NCI-H748 (cell line): Measurements from ENCODE around the gene SELENON.

ENCODE experiments used
- DNase-seq: peaks from one replicate; lab custom pipeline; 2025; ENCODE audit not compliant: unreplicated experiment; lab: John Stamatoyannopoulos, UW

The SELENON gene

DNA sequence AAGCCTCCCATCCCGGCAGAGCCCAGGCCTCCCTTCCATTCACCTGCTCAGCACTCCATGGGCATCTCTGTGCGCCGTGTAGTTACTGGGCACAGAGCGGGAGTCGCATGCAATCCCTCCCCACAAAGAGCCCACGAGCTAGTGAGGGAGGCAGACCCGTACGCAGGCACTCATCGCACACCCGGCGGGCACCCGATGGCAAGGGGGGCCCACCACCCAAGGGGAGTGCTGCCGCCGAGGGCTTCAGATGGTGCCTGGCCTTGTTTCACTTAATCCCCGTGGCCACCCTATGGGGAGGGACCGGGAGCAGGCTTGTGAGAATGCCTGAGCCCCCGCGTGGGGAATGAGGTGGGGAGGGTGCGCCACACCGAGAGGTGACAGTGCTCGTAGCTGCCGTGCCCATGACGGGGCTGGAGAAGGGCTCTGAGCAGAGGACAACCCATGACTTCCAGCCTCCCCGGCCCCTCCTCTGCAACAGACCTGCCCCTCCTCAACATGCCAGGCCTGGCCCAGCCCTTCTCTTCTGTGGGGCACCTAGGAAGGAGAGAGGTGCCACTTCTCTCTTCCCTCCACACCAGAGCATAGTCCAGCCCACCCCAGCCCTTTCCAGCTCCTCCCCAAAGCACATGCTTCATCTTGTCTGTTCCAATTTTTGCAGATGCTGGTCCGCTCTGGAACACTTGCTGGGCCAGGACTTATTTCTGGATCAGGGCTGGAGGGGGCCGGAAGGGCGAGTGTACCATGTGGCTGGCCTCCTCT, 30.2 kb upstream of the SELENON start:
- DNase-seq: no peak

DNA sequence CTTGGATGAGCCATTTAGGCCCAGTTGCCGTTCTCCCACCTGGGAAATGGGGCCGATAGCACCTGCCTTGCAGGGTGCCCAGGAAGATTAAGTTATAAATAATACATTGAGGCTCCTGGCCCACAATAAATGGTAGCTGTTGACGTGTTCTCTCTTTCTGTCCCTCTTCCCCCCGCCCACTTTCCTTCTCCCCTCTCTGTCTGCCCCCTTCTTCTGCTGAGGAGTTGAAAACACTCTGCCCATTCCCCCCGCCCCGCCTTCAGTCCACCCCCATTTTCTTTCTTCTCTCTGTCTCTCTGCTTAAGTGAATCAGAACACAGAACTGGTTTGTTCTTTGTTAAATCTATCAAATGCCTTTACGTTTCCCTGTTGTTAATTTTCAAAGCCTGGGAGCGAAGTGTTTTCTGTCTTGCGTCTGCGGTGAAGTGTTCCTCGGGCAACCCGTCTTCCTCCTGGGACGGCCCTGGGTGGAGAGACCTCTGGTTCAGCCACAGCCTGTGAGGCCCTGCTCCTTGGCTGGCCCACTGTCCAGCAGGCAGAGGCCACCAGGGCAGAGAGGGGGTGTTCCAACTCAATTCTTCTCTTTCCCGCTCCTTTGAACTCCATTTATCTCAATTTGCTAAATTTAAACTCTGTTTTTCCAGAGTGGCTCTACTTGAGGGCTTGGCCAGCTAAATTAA, 29.3 kb upstream of the SELENON start:
- no peak for DNase-seq

DNA sequence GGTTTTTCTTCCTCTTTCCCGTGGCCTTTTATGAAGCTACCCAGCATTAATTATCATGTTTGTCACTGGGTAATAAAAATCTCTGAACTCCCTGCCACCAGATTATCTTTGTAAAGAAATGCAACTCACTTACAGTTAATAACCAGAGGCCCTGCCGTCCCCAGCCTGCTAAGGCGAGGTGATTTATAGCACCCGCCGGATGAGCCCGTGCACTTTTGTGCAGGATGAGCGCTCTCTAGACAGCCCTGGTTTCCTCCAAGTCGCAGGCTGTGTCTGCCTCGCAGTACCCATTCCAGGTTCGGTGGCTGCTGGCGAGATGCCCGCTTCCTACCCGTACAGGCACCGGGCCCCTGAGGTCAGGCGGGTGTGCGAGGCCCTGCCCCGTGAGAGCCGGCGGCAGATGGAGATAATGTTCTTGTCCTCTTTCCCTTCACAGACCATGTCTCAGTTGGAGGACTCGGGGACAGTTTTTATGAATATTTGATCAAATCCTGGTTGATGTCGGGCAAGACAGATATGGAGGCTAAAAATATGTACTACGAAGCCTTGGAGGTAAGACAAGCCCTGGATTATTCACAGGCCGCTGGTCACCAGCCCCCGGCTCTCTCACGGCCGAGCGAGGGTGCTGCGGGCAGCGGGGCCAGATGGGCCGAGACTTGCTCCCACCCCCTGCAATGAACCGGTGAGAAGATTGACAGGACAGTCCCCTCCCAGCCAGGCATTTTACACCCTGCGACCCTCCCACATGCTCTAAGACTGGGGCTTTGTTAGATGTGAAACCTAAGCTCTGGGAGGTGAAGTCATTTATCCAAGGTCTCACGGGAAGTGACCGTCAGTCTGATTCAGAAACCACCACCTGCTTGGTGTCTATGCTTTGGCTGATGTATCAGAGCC, 28.5 kb upstream of the SELENON start:
- no peak for DNase-seq

DNA sequence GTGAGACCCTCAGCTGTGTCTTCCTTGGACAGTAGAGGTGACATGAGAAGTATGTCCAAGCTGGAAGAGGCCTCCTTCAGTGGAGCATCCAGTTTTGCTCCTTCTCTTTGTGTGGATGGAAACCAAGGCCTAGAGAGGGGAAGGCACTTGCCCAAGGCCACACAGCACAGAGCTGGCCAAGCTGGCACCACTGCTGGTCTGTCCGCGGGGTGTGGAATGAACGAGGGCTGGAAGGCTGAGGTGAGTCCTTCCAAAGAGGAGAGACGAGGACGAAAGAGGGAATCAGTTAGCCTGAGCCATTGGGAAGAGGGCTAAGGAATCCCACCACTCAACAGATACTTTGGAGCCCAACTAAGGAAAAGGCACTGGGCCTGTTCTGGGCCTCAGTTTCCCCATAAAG, 27.8 kb upstream of the SELENON start:
- no peak for DNase-seq

DNA sequence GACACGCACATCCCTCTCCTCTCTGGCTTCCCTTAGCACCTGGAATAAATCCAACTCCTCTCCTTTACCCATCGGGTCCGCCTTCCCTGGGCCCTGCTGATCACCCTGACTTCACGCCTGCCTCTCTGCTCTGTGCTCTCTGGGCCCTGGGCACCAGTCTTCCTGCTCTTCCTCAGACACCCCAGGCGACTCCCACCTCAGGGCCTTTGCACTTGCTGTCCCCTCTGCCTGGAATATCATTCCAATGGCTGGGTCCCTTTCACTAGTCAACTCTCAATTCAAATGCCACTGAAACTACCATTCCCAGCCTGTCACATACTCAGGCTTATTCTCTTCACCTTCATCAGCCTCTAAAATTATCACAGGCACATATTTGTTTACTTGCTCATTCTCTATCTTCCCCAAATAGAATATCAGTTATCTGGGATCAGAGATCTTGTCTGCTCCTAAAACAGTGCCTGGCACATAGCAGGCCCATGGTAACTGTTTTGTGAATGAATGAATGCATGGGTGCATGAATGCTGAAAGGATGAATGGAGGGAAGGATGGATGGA, 27.2 kb upstream of the SELENON start:
- no peak for DNase-seq

DNA sequence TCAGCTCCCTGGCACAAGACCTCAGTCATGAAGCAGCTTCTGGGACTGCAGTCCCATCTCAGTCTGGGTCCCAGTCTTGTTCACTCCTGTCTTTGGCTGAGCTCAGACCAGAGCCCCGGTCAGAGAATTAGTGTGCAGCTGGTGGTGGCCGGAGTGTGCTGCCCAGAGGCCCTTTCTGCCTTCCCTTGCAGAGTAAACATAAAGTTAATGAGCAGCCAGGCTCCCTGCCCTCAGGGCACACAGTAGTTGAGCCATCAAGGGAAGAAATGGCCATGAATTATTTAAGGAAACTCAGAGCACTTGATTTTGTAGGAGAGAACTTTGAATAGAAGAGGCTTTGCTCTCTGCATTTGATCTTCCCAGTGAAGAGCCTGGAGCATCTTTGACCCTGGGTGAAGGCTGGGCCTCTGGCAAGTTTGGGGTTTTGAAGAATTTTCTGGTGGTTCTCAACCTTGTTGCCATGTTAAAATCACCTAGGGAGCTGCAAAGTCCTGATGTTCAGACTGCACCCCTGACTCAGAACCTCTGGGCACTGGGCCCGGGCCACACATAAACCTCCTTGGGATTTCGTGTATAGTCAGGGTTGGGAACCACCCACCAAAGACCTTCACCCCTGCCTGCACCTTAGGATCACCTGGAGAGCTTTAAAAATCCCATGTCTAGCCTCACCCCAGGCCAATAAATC, 26.4 kb upstream of the SELENON start:
- DNase-seq: no peak

DNA sequence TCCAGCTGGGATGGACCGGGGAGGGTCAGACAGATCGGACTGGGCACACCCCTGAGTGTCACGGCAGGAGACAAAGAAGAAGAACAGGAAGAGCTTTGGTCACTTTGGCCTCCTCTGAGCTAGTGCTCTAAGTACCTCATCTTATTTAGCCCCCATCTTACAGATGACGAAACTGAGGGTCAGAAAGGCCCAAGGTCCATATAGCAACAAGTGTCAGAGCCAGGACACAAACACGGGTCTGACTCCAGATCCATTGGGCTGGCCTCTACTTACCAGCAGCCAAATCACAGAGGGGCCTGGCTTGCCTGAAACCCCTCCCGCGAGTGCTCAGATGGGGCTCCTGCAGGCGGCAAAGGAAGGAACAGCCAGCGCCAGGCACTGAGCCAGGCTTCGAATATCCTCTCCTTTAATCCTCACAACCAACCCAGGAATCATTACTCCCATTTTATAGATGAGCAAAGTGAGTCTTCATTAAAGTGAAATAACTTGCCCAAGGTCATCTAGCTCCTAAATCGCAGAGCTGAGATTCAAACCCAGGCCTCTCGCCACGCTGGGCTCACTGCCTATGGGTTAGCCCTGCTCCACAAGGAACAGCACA, 25.7 kb upstream of the SELENON start:
- DNase-seq: no peak

DNA sequence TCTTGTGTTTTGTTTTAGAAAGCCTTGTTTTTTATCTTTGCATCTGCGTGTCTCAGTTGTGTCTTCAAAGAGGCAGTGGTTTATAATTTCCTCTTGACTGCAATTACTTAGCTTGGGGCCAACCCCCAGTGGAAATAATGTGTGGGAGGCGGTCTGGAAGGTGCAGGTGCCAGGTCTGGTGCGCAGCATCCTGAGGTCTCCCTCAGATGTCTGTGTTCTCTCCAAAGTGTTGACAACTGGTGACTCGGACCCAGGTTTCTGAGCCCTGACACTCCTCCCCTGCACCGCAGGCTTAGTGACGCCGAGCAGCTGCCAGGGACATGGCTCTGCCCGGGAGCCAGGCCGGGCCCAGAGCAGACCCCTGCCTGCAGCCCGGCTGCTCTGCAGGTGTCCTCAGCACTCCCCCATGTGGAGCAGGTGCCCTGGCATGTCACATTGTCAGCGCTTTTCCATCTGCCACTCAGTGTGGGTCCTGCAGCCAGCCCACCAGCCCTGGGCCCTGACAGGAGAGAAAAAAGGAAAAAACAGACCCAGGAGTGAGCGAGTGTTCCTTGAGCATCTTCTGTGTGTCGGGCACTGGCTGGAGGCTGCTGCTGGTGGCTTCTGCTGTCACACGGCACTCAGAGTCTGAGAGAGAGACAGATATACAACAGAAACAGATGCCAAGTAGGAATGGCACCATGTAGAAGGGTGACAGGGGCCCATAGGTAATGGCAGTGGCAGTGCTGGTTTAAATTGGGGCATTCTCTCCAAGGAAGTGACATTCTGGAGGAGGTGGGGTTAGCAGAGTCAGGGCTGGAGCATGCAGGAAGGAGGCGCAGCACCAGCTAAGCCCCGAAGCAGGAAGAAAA, 24.8 kb upstream of the SELENON start:
- DNase-seq: no peak

DNA sequence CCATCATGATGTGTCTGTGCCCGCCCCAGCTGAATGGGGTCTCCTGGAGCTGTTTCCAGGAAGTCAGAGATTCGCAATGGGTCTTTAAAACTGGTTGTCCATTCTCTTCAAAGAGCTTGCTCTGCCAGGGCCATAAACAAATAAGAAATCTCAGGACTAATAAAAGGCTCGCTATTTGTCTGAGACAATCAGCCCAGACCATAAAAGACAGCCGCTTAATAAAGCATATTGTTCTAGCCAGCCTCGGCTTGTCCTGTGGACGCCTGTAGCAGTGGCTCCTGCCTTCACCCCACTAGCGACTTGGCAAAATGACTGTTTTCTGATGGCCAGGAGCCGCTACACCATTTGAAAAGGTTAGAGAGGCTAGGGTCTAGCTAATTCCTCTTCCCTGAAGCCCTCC, 20.6 kb upstream of the SELENON start:
- peak; percentile 11 for DNase-seq

DNA sequence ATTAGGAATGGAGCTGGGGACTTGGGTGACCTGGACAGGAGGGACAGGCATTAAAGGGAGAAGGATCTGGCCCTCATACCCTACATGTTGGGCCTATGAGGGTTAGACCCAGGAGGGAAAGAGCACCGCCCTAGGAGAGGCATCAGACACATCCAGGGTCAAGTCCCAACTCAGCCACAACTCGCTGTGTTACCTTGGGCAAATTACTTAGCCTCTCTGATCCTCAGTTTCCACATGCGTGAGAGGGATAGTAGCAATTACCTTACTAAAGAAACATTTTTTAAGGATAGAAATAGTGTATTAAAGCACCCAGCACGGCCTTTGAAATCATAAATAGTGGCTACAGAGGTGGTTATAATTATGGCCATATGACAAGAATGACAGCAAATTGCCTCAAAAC, 20.1 kb upstream of the SELENON start:
- DNase-seq: no peak

DNA sequence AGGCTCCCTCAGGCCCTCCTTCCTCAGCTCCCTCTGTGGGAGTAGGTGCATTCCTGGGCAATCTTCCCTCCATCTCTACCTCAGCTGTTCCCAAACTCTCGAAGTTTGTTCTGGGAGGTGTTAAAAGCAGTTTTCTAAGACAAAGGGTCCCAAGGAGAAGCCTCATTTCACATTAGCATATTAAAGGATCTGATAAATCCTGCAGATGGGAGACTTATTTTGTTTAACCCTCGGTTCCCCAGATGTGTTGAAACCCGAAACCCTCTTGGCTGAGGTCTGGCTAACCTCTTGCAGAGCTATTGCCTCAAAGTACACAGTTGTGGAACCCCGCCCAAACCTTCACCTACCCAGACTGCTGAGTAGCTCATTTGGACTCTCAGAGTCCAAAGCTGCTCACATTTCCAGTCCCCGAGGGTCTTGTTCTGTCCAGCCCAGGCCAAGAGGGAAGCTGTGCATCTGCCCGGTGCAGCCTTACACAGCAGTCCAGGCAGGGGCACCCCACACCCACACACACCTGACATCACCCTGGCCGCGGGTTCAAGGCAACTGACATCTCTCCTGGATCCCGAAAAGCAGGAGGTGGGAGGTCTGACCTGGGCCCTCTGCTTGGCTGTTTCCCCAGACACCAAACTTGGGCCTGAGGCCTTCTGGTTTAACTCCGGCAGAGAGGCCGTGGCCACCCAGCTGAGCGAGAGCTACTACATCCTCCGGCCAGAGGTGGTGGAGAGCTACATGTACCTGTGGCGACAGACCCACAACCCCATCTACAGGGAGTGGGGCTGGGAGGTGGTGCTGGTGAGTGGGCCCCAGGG, 19.5 kb upstream of the SELENON start:
- DNase-seq: peak; percentile 23

DNA sequence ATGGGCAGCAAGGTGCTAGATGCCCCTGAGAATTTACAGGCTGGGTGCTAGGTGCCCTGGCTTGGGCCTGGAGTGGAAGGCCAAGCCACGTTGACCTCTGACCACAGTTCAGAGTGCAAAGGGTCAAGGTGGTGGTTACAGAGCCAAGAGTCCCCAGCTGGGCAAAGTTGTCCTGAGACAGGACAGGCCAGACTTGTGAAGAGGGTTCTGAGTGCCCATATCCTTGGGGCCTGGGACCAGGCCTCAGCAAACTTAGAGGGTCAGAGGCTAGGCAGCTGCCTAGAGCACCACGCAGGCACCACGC, 18.9 kb upstream of the SELENON start:
- DNase-seq: no peak

DNA sequence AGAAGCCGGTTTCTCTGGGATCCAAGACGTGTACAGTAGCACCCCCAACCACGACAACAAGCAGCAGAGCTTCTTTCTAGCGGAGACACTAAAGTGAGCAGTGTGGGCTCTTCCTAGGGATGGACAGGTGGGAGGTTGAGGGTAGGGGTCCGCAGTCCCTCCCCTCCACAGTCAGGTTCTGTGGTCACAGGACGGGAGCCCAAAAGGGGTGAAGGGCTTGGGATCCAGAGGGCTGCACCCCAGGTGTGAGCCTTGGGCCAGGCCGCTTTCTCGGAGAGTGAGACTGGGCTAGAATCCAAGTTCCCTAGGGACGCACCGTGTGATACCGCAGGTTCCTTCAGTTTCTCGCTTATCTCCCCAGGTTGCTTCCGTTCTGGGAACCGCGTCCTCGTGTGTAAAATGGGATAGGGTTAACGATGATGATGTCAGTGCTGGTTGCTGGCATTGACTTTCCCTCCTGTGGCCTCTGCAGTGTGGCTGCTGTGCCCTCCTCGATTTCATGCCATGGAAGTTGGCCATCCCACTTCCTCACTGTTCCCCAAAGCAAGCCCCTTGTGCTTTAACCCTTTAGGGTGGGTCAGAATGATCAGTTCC, 17.3 kb upstream of the SELENON start:
- DNase-seq: no peak

DNA sequence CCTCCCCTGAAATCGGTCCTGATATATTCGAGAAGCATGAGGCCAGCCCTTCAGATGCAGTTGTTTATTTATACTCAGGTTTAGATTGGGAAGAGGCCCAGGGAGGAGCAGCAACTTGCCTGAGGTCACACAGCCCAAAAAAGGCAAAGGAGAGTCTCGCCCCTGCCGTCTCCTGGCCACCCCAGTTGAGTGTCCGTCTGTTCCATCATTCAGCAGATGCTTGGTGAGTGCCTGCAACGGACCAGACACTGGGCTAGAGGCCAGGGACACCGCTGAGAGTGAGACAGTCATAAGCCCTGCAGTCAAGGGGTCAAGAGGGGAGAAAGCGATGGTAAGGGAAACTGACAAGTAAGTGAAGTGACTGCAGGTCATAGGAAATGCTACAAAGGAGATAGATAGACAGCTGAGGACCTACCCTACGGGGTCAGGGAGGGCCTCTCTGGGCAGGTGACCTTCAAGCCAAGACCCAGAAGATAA, 15.4 kb upstream of the SELENON start:
- DNase-seq: no peak

DNA sequence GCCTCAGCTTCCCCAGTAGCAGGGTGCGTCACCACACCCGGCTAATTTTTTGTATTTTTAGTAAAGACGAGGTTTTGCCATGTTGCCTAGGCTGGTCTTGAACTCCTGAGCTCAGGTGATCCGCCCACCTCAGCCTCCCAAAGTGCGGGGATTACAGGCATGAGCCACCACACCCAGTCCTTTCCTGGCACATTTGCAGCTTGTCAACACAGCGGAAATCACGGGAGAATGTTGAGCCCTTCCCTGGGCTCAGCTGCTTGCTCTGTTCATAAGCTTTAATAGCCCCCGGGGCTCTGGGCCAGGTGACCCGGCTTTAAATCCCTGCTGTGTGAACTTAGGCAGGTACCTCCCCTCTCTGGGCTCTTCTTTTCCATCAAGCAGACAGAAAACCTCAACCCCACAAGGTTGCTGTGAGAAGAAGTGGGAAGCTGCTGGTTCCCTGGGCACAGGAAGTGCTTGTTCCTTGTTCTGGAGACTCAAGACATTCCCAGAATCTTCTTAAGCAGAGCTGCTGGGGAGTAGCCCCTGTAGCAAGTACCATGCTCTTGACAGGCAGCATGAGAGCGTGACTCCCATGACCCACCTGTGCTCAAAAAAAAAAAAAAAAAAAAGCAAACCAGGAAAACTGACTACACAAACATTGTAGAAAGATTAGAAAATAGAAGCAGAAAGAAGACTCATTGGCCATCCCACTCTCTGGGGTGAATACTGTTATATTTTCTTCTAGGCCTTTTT, 14.5 kb upstream of the SELENON start:
- no peak for DNase-seq

DNA sequence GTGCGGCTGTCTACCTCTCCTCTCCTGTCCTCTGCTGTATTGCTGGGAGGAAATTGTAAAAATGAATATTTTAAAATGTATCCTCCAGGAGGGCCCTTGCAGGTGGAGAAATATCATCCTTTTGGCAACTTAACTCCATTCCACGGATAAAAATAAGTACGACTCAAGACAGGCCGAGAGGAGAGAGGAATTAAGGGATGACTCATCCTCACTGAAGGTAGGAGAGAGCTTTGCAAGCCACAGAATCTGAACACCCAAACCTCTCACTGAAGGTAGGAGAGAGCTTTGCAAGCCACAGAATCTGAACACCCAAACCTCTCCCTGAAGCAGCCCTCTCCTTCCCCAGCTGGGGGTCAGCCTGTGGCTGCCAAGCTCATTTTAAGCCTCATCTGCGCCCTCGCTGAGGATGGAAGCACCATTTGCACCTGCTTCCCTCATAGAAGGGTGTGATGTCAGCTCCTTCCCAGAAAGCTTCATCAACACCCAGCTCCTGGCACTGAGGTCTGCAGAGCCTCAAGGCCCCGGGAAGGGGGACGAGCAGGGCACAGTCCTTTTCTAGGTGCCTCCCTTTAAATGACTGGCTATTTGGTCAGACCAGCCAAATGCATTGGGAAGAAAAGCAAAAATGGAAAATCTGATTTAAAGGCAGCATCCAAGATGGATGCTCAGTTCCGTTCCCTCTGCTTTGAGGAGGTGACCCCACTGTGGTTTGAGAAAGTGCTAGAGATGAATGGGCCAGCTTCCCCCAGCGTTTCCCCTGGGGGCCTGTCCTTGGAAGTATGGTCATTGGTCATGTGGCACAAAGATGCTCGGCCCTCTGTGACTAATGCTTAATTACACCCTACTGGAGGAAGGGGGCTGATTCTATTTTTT, 12.9 kb upstream of the SELENON start:
- no peak for DNase-seq

DNA sequence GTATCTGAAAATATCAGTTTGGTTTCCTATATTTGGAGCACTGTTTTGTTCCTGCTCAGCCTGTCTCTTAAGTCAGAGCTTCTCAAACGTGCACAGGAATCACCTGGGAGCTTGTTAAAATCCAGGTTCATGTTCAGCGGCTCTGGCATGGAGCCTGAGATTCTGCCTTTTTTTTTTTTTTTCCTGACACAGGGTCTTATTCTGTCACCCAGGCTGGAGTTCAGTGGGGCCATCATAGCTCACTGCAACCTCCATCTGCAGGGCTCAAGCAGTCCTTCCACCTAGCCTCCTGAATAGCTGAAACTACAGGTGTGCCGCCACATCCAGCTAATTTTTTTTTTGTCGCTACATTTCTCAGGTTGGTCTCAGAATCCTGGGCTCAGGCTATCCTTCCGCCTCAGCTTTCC, 12.2 kb upstream of the SELENON start:
- no peak for DNase-seq
